ENCODE data around the gene SH3RF3. TPM values are rescaled to one million over a fixed set of nuclear protein-coding genes. Genes with fewer than 3 reads are reported as not detected.

The SH3RF3 gene
- total and polyA plus RNA-seq, 10 of the 15 experiments (the other 5 are each of a cell fraction or from before 2014, with no cell fraction given) = 0.08 to 8.8 (median 2.3) TPM

GRCh38 chr2:109298851-109299250 is 169.8 kb downstream of the SH3RF3 start:
- no TSS peak for BruUV-seq (replicated peaks)
- CTCF ChIA-PET = interaction anchor here (0.6 kb wide), 1 partner anchor 168 kb away, joined by 3 read pairs; no protein-coding TSS in a partner anchor
- TF ChIP-seq RAD21 (IDR thresholded peaks at IDR 0.05; ENCODE audit: insufficient read depth, low read depth, low read length) = no peak
- no peak for TF ChIP-seq DPF2 (IDR thresholded peaks at IDR 0.05)
- no peak for TF ChIP-seq ZBTB33 (IDR thresholded peaks at IDR 0.05)
- TF ChIP-seq BCLAF1 (IDR thresholded peaks at IDR 0.05) = no peak
- TF ChIP-seq PAX8 (IDR thresholded peaks at IDR 0.05) = no peak
- TF ChIP-seq TARDBP (IDR thresholded peaks at IDR 0.05; ENCODE audit: borderline replicate concordance) = no peak
- TF ChIP-seq CBX5 (IDR thresholded peaks at IDR 0.05; ENCODE audit: low read depth) = no peak
- no peak for TF ChIP-seq SP1 (IDR thresholded peaks at IDR 0.05; ENCODE audit: low read depth, low read length)
- TF ChIP-seq ZBTB40 (IDR thresholded peaks at IDR 0.05; ENCODE audit: borderline replicate concordance) = no peak
- no peak for TF ChIP-seq CEBPB (IDR thresholded peaks at IDR 0.05; ENCODE audit: borderline replicate concordance in 1 of 2, low read depth in 2 of 2, low read length in 2 of 2)
- no peak for TF ChIP-seq TCF3 (IDR thresholded peaks at IDR 0.05; ENCODE audit: borderline replicate concordance, insufficient read depth, low read depth, low read length)
- TF ChIP-seq PBX3 (IDR thresholded peaks at IDR 0.05; ENCODE audit: insufficient replicate concordance, low read depth, low read length) = no peak
- TF ChIP-seq IRF5 (IDR thresholded peaks at IDR 0.05; ENCODE audit: borderline replicate concordance) = no peak

More at GRCh38 chr2:109298851-109299250, 169.8 kb downstream of the SH3RF3 start:
- no peaks in the 10 kb centered on the region for H3K27me3 ChIP-seq (replicated peaks in 1 of 2; ENCODE audit: control insufficient read depth in 2 of 2, insufficient read depth in 2 of 2, low read length in 1 of 2)
- H4K20me1 ChIP-seq (ENCODE audit: control insufficient read depth, insufficient read depth) = no peaks in the 10 kb centered on the region
- H3K4me1 ChIP-seq (ENCODE audit: control insufficient read depth, insufficient read depth, low read length) = no peaks in the 10 kb centered on the region
- no peak overlapping the region for H3K4me3 ChIP-seq
- RAD21 ChIA-PET (ENCODE audit: unreplicated experiment) = no interaction called here
- WGBS (ENCODE audit: insufficient coverage, insufficient replicate concordance, low lambda C conversion rate, missing lambda C conversion rate) = 23% methylated on average over 6 of the region's 6 CpGs
- DNase-seq (ENCODE audit: low read depth, low spot score) (no peak), ATAC-seq (no peak), FAIRE-seq (no peak)
- SMC1A ChIA-PET (ENCODE audit: uncharacterized antibody, unreplicated experiment) = interaction anchor here (0.6 to 1.1 kb wide), 2 partner anchors 10 to 138 kb away, joined by 3 read pairs; no protein-coding TSS in a partner anchor
- H3K9ac ChIP-seq (ENCODE audit: control insufficient read depth, insufficient read depth, low read length) = no peak overlapping the region
- H3K27ac ChIP-seq (ENCODE audit: control insufficient read depth, insufficient read depth) = no peak overlapping the region
- POLR2A ChIA-PET = no interaction called here
- H3K4me2 ChIP-seq (ENCODE audit: control insufficient read depth, insufficient read depth) = no peak overlapping the region
- no peaks in the 10 kb centered on the region for H3K9me3 ChIP-seq (replicated peaks; ENCODE audit: control insufficient read depth, insufficient read depth, low read length)
- no peak overlapping the region for H2AFZ ChIP-seq (ENCODE audit: control insufficient read depth, low read depth, low read length)
- H3K36me3 ChIP-seq (ENCODE audit: control insufficient read depth in 2 of 2, insufficient read depth in 2 of 2, low read length in 1 of 2) = no peaks in the 10 kb centered on the region
- no peaks in the 10 kb centered on the region for H3K79me2 ChIP-seq (ENCODE audit: control insufficient read depth, insufficient read depth, low read length)
- in situ Hi-C loops (cut with MboI) = no loop called here
- intact Hi-C loops (cut with micrococcal nuclease; ENCODE audit: unreplicated experiment) = no loop called here

Data from GM12878 (cell line).